ENCODE results near the gene MYLK. TPM values are rescaled to one million over a fixed set of nuclear protein-coding genes. Genes with fewer than 3 reads are reported as not detected.

The MYLK gene
- total RNA-seq, 4 donors from 2014 or later: 420 to 1,252 (median 768) TPM

GRCh38 chr3:123611082-123611481 lies 273.1 kb downstream of the MYLK start:
- no peak overlapping the region for H3K4me3 ChIP-seq
- H3K4me1 ChIP-seq: no peaks in the 10 kb centered on the region
- no peak overlapping the region for H3K27ac ChIP-seq
- intact Hi-C loops (cut with DNase I; ENCODE audit: low total_unique reads): no loop called here
- H3K36me3 ChIP-seq: no peaks in the 10 kb centered on the region
- H3K27me3 ChIP-seq: no peaks in the 10 kb centered on the region
- no peak for TF ChIP-seq CTCF (IDR thresholded peaks at IDR 0.05)
- TF ChIP-seq POLR2A (IDR thresholded peaks at IDR 0.05): no peak
- DNase-seq: no peak
- no peaks in the 10 kb centered on the region for H3K9me3 ChIP-seq

- Histone ChIP-seq H3K4me1 (no peaks in the 10 kb centered on the region), H3K9me3 (no peaks in the 10 kb centered on the region), H3K27ac (no peak overlapping the region), H3K4me3 (no peak overlapping the region), H3K36me3 (no peaks in the 10 kb centered on the region), H3K27me3 (no peaks in the 10 kb centered on the region)
- intact Hi-C loops (cut with DNase I; ENCODE audit: low total_unique reads): no loop called here
- TF ChIP-seq POLR2A (IDR thresholded peaks at IDR 0.05) (no peak), CTCF (IDR thresholded peaks at IDR 0.05) (no peak)
- no peak for DNase-seq
Measured at GRCh38 chr3:123610331-123610730, 273.8 kb downstream of the MYLK start.

- Histone ChIP-seq H3K4me1 (no peaks in the 10 kb centered on the region), H3K27ac (no peak overlapping the region), H3K4me3 (no peak overlapping the region), H3K36me3 (no peaks in the 10 kb centered on the region), H3K9me3 (no peaks in the 10 kb centered on the region), H3K27me3 (no peaks in the 10 kb centered on the region)
- TF ChIP-seq CTCF (IDR thresholded peaks at IDR 0.05): no peak
- no peak for TF ChIP-seq POLR2A (IDR thresholded peaks at IDR 0.05)
- intact Hi-C loops (cut with DNase I; ENCODE audit: low total_unique reads): no loop called here
- DNase-seq: no peak
Measured at GRCh38 chr3:123609063-123609462, 275.1 kb downstream of the MYLK start.

- H3K4me1 ChIP-seq: no peaks in the 10 kb centered on the region
- H3K9me3 ChIP-seq: no peaks in the 10 kb centered on the region
- H3K27ac ChIP-seq: no peak overlapping the region
- no peaks in the 10 kb centered on the region for H3K36me3 ChIP-seq
- no peaks in the 10 kb centered on the region for H3K27me3 ChIP-seq
- no peak for DNase-seq
- H3K4me3 ChIP-seq: no peak overlapping the region
- TF ChIP-seq CTCF (IDR thresholded peaks at IDR 0.05): no peak
- no peak for TF ChIP-seq POLR2A (IDR thresholded peaks at IDR 0.05)
- intact Hi-C loops (cut with DNase I; ENCODE audit: low total_unique reads): no loop called here
Measured at GRCh38 chr3:123608263-123608937, 275.7 kb downstream of the MYLK start.

GRCh38 chr3:123606527-123606926 lies 277.6 kb downstream of the MYLK start:
- Histone ChIP-seq H3K4me1 (no peaks in the 10 kb centered on the region), H3K27me3 (no peaks in the 10 kb centered on the region), H3K4me3 (no peak overlapping the region), H3K36me3 (no peaks in the 10 kb centered on the region), H3K9me3 (no peaks in the 10 kb centered on the region), H3K27ac (no peak overlapping the region)
- intact Hi-C loops (cut with DNase I; ENCODE audit: low total_unique reads): no loop called here
- TF ChIP-seq CTCF (IDR thresholded peaks at IDR 0.05): no peak
- TF ChIP-seq POLR2A (IDR thresholded peaks at IDR 0.05): no peak
- DNase-seq: no peak
